GM18867 (cell line): Measurements from ENCODE around the gene SORBS1.

Experiments used
- ATAC-seq: cut with Tn5 transposase; IDR thresholded peaks from one replicate; pipeline ENCODE4 v1.9.1; 2021; ENCODE audit warnings: mild to moderate bottlenecking, moderate library complexity; ENCODE audit not compliant: unreplicated experiment

SORBS1 gene

GRCh38 chr10:95517536-95518454, 43.4 kb downstream of the SORBS1 start:
- no peak for ATAC-seq

- no peak for ATAC-seq
Observed at GRCh38 chr10:95516774-95517373, 44.3 kb downstream of the SORBS1 start.

- ATAC-seq = no peak
Observed at GRCh38 chr10:95513941-95514392, 47.2 kb downstream of the SORBS1 start.

- no peak for ATAC-seq
Observed at GRCh38 chr10:95513008-95513589, 48.1 kb downstream of the SORBS1 start.

- no peak for ATAC-seq
Observed at GRCh38 chr10:95511314-95511713, 49.9 kb downstream of the SORBS1 start.

- no peak for ATAC-seq
Observed at GRCh38 chr10:95509251-95509650, 51.9 kb downstream of the SORBS1 start.

GRCh38 chr10:95508730-95509129, 52.4 kb downstream of the SORBS1 start:
- ATAC-seq = no peak

- no peak for ATAC-seq
Observed at GRCh38 chr10:95506056-95506737, 55.0 kb downstream of the SORBS1 start.

GRCh38 chr10:95505641-95506040, 55.5 kb downstream of the SORBS1 start:
- ATAC-seq = no peak

GRCh38 chr10:95505084-95505610, 56.0 kb downstream of the SORBS1 start:
- ATAC-seq = no peak

- no peak for ATAC-seq
Observed at GRCh38 chr10:95504246-95504691, 56.9 kb downstream of the SORBS1 start.

- no peak for ATAC-seq
Observed at GRCh38 chr10:95503526-95503925, 57.6 kb downstream of the SORBS1 start.

- ATAC-seq = no peak
Observed at GRCh38 chr10:95503001-95503400, 58.2 kb downstream of the SORBS1 start.

- no peak for ATAC-seq
Observed at GRCh38 chr10:95502377-95502776, 58.8 kb downstream of the SORBS1 start.

- ATAC-seq = no peak
Observed at GRCh38 chr10:95501203-95502094, 59.7 kb downstream of the SORBS1 start.

GRCh38 chr10:95500649-95501048, 60.5 kb downstream of the SORBS1 start:
- no peak for ATAC-seq

GRCh38 chr10:95500097-95500496, 61.1 kb downstream of the SORBS1 start:
- no peak for ATAC-seq

- ATAC-seq = no peak
Observed at GRCh38 chr10:95499482-95499989, 61.6 kb downstream of the SORBS1 start.

- no peak for ATAC-seq
Observed at GRCh38 chr10:95496951-95497350, 64.2 kb downstream of the SORBS1 start.
